ENCODE results near the gene ABCA3.
"Not testable (repeated sequence)": the region's sequence is repeated elsewhere in the genome, so short reads cannot be mapped to it uniquely, and the experiment has no call there.

ABCA3 gene

DNA sequence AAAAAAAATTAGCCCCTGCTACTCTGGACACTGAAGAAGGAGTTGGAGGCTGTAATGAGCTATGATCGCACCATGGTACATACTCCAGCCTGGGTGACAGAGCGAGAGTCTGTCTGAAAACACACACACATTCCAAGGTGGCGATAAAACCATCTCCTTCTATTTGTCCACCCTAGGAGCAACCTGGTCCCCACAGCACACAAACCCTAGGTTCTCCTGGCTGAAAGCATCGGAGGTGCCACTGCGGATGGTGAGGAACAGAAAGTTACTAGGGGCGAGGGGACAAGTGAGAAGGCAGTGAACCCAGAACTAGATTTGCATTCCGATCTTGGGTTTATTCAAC, 87.8 kb downstream of the ABCA3 start:
- no peak for DNase-seq

DNA sequence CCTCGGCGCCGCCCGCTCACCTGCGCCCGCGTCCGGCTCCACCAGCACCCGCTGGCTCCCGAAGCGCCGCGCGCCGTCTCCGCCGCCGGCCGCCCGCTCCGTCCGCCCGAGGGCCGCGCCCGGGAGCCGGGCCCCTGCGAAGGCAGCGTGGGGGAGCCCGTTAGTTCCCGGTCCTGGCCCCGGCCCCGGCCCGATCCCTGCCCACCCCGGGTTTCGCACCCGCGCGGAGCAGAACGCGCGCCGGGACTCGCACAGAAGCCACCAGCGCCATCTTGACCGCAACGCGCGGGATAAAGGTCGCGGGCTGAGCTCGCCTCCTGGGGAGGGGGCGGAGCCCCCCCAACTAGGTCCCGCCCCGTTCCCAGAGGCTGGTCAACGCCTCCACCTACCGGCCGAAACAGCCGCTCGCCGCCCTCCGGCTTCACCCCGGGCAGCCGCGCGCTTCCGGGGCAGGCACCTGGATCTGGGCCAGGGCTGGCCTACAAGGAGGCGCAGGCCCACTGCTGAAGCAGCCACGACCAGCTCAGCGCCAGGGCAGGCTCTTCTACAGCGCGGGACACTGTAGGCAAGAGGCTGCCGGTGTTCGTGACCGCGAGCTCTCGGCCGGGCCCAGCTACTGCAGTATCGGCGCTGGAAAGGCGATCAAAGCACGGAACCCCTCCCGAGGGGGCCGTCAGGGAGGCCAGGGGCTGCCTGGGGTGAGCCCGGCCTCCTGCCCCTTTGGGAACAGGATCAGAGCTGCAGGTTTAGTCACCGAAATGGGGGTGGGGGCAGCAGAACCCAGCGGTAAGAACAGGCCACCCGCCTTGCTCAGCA, 89.0 kb downstream of the ABCA3 start, which contains the start of gene ECI1:
Gene ECI1 (minus strand): TSS at position 292 of the 816 bp plus-strand sequence. CDS start 21 bp downstream, at position 271.
- DNase-seq: peak; percentile 65 to 89 (median 72)

DNA sequence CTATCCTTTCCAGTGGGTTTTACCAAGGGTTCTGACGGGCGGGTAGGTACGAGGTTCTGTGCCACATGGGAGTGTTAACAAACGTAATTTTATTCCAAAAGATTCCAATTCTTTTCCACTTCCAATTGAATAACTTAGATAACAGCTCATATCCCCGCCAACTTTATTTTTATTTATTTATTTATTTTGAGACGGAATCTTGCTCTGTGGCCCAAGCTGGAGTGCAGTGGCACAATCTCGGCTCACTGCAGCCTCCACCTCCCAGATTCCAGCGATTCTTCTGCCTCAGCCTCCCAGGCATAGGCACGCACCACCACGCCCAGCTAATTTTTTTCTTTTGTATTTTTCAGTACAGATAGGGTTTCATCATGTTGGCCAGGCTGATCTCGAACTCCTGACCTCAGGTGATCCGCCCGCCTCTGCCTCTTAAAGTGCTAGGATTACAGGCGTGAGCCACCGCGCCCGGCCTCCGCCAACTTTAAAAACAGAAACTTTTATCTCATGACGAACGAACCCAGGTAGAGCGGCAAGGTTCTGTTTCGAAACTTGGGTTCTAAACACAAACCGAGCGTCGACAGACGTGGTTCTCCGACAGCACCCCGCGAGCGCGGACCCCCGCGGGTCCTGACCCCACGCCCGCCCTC, 89.8 kb downstream of the ABCA3 start:
- peak in 3 of 5 donors; percentile 29 to 49 (median 45) for DNase-seq

DNA sequence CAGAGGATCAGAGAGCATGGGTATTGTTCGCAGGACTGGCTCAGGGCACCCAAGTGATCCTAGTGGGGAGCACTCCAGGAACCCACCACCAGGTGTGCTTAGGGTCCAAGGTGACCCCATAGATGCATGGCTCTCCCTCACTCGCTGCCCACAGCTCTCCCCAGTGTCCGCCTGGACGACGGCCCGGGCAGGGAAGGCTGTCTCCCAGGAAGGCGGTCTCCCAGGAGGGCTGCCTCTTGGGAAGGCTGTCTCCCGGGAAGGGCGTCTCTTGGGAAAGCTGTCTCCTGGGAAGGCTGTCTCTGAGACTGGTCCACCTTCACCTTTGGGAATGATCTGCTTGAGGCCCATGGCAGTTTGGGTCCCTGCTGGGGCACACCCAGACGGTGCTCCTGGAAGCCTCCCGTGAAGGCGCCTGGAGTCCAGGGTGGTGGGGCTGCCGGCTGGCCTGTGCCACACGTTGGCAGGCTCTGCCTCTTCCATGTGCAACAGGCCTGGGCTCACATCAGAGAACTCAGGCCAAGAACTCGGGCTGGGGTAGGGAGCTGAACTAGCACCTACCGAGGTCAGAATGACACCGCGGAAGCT, 94.1 kb downstream of the ABCA3 start:
- DNase-seq: no peak

DNA sequence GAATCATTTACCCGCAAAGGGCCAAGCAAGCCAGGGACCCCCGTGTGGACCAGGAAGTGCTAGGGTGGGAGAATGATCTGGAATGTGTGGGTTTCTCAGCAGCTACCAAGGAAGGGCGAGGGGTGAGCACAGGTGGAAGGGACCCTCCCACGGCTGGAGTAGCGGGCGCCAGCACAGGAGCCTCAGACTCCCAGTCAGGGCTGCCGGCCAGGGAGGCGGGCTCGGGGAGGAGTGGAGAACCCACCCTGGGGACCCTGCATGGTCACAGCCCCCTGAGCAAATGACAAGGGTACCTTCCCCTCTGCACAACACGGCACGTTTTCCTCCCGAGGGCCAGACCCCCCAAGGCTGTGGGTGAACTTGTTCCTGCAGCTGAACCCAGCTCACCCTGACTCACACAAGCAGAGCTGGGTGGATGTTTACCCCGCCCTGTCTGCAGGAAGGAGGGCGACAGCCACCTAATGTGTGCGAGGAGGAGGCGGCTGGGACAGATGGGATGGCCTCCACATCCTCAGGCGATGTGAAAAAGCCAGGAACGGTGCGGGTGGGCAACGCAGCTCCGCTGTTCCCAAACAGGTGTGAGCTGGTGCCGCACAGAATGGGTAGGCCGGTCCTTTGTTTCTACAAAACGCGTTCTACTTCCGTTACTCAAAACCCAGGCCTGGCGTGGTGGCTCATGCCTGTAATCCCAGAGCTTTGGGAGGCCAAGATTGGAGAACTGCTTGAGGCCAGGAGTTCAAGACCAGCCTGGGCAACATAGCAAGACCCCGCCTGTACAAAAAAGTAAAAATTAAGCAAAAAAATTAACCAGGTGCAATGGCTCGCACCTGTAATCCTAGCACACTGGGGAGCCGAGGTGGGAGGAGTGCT, 95.4 kb downstream of the ABCA3 start:
- no peak for DNase-seq

DNA sequence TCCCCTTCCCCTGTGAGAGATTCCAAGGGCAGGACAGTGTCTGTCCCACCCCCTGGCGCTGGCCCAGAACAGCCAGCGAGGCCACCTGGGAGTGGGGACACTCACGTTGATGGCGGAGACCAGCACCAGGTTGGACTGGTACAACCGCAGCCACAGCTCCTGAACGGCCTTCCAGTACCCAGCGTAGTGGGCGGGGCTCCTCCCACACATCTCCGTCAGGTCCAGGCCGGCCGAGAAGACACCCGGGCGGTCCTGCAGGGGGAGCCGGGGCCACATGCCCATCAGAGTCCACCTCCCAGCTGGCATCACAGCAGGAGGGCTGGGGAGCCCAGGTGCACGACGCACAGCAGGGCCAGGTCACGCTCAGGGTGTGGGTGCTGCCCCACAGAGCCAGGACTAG, 96.2 kb downstream of the ABCA3 start:
- DNase-seq: no peak

DNA sequence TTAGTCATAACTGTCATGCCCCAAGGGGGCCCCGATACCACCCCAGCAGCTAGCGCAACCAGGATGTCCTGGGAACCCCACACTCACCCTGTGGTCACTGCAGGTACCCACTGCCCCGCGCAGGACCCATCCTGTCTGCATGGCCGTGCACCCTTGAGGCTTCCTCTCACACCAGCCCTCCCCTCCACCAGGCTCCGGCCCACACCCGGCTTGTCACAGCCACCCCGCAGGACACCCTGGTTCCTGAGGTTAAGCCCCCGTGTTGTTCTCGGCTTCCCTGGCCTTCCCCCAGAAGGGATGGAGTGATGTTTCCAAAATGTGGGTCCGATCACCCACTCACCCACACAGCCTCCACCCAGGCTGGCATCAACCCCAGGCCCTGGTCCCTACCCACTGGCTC, 96.7 kb downstream of the ABCA3 start:
- no peak for DNase-seq

DNA sequence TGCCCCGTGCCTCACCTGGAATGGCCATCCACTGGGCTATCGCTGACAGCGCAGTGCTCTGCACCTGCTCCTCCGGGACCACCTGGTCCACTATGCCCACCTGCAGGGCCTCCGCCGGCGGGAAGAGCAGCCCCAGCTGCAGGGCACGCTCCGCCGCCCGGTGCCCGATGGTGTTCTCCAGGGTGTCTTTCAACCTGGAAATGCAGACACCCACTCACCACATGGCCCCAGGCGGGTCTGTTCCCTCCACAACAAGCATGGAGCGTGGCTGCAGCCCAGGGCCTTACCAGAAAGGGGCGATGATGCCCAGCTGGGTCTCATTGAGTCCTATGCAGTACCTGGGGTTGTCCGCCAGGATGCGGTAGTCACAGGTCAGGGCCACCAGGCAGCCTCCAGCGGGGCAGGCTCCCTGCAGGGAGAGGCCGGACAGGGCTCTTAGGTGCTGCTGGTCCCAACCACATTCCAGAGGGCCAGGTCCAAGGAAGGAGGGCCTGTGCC, 97.4 kb downstream of the ABCA3 start:
- no peak for DNase-seq

DNA sequence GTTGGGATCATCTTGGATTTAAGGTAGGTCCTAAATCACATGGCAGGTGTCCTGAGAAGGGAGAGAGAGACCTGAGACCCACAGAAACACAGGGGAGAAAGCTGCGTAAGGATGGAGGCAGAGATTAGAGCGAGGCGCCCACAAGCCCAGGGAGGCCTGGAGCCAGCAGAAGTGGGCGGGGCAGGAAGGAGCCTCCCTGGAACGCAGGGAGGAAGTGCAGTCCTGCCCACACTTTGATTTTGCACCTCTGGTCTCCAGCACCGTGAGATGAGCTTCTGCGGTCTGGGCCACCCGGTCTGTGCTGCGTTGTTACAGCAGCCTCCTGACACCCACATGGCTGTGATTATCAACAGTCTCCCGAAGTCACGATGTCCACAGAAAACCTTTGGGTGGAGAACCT, 97.9 kb downstream of the ABCA3 start:
- DNase-seq: no peak

DNA sequence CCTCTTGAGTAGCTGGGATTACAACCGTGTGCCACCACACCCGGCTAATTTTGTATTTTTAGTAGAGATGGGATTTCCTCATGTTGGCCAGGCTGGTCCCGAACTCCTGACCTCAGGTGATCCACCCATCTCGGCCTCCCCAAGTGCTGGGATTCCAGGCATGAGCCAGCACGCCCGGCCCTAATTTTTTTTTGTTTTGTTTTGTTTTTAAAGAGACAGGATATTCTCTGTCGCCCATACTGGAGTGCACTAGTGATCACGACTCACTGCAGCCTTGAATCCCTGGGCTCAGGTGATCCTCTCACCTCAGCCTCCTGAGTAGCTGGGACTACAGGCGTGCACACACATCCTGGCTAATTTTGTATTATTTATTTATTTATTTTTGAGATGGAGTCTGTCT, 100.2 kb downstream of the ABCA3 start:
- DNase-seq: not testable (repeated sequence)

DNA sequence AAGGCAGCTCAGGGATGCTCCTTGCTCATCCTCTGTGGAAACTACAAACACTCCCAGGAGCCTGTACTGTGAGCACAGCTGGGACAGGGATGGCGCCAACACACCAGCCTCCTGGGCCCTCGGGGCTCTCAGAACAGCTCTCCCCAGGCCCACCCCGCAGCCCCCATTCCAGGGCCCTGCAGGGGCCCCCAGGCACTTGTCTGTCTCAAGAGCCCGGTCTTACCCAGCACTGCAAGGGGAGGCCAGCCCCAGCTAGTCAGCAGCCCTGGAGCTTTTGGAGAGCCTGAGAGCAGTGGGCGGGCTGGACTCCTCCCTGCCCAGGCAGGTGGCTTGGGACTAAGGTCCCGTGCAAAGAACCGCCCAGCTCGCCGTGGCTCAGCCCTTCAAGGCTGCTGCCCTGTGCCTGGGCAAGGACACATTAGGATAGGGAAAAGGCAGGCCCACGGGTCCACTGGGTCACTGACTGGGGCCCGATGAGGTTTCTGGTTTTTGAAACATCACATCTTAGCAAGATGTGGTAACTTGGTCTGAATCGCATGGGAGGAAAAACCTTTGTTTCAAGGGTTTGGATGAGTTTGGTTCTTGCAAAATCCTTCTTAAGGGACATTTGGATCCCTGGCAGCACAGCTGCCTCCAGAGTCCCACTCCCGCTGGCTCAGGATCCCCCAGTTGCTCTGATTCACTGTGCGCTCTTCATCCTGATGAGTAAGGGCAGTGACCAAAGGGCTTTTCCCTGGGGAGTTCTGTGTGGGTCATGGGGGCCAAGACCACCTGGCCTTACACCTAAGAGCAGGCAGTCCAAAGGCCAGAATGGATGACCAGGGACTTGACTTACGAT, 101.5 kb downstream of the ABCA3 start:
- no peak for DNase-seq

DNA sequence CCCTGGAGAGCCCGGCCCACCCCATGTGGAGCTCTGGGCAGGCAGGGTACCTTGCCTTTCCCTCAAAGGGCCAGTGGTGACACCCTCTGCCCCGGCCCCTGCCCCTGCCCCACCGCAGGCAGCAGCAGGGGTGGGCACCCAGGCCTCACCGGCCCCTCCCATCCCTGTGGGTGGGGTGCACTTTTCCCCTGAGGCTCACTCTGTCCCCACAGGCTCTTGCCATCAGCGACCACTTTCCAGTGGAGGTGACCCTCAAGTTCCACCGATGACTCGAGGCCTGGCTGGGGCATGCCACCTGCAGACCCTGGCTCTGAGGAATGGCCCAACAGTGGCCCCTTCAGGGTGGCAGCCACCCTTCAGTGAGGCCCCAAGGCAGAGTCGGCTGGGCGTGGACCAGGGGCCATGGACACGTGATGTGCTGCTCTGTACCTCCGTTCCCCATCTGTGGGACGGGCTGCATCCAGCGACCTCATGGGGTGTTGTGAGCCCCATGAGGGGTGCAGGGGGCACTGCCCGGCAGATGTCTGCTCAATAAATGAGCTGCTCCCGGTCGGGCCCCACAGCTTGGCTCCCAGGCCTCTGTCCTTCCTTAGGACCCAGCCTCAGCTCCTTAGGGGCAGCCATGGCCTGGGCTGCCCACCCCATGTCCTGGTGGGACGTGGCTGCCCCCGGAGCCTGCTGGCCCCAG, 102.2 kb downstream of the ABCA3 start:
- DNase-seq: no peak

DNA sequence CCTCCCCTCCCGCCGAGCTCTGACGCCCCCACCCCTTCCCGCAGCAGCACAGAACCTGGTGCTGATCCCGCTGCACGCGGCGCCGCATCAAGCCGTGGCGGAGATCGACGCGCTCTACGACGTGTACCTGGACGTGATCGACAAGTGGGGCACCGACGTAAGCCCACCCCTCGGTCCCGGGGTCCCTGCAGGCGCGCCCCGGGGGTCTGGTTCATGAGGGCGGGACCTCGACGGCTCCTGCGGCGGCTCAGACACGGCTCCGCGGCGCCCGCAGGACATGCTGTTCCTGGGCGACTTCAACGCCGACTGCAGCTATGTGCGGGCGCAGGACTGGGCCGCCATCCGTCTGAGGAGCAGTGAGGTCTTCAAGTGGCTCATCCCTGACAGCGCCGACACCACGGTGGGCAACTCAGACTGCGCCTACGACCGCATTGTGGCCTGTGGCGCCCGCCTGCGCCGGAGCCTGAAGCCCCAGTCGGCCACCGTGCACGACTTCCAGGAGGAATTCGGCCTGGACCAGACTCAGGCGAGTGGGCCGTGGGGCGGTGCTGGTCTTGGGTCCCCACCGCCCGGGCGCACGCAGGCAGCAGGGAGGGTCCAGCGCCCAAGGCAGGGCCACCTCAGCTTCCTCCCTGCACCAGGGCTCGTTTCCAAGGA, 102.9 kb downstream of the ABCA3 start:
- no peak for DNase-seq

DNA sequence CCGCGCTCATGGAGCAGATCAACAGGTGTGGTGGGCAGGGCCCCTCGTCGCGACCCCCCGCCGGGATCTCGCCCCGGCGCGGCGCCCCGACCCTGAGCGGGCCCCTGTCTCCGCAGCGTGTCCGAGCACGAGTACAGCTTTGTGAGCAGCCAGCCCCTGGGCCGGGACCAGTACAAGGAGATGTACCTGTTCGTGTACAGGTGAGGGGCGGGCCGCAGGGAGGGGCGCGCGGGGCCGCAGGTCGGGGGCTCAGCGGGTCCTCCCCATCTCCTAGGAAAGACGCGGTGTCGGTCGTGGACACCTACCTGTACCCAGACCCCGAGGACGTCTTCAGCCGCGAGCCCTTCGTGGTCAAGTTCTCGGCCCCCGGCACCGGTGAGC, 103.4 kb downstream of the ABCA3 start:
- DNase-seq: no peak

DNA sequence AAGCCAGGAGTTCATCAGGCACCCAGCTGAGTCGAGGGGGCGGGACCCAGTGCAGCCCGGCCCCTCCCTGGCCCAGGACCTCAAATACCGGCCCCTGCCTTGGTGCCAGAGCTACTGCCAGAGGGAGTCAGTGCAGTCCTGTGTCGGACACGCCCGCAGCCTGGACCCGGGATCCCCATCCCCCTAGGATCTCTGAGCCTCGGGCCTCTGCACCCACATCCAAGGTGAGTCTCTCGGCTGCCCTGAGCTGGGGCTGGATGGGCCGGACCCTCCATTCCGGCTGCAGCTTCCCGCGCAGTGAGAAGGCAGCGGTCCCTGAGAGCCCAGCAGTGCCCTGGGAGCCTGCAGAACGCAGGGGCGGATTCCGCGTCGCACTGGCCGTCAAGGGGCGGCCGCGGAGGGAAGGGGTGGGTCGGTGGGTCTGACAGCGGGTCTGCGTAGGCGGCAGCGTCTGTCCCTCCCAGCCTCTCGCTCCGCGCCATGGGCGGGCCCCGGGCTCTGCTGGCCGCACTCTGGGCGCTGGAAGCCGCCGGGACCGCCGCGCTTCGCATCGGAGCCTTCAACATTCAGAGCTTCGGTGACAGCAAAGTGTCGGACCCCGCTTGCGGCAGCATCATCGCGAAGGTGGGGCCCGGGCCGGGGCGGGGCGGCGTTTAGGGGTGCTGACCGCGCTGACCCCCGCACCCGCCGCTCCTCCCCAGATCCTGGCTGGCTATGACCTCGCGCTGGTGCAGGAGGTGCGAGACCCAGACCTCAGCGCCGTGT, 104.0 kb downstream of the ABCA3 start, which contains the start of gene DNASE1L2:
Gene DNASE1L2 (plus strand): TSS at position 108 of the 765 bp plus-strand sequence. CDS start 373 bp downstream, at position 481.
- no peak for DNase-seq

DNA sequence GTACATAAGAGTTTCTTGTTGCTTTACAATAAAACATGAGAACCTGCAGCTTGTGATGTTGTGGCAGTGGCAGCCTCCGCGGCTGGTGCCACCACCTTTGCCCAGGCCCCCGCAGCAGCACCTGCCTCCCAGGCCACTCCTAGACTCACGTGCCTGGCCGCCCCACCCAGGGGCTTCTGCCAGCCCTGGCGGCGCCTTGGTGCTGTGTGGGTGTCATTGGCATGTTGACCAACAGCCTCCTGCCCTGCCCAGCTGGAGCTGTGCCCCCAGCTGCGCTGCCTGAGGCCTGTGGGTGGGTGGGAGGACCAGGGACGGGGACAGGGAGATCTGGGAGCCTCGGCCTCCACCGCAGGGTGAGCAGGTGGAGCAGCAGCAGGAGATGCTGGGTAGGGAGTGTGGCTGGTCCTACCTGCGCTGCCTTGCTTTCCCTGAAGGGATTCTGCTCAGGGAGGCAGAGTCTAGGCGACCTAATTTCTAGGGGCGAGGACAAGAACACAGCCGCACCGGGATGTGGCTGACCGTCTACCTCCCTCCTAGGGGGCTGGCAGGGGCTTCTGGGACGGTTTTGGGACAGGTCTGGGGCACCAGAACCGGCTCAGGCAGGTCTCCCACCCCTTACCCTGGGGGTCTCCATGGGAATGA, 104.7 kb downstream of the ABCA3 start:
- no peak for DNase-seq

DNA sequence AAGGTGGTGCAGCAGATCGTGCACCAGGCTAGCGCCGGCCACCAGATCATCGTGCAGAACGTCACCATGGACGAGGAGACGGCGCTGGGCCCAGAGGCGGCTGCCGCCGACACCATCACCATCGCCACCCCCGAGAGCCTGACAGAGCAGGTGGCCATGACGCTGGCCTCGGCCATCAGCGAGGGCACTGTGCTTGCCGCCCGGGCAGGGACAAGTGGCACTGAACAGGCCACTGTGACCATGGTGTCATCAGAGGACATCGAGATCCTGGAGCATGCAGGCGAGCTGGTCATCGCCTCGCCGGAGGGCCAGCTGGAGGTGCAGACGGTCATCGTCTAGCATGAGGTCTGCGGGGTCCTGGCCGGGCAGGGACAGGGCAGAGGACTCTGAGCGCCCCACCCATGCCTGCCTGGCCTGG, 105.3 kb downstream of the ABCA3 start:
- DNase-seq: no peak

DNA sequence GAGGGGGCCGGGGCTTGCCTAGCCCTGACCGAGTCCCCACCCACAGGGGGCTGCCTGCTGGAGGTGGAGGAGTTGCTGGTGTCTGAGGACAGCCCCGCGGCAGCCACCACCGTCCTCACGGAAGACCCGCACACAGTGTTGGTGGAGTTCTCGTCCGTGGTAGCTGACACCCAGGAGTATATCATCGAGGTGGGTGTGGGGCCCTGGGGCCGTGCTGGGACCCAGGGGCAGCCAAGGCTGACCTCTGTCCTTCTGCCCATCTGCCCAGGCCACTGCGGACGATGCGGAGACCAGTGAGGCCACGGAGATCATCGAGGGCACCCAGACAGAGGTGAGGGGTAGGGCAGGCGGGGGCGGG, 105.7 kb downstream of the ABCA3 start:
- DNase-seq: no peak
